H9 (cell line): Measurements from ENCODE around the gene SH3TC1. TPM values are rescaled to one million over a fixed set of nuclear protein-coding genes. Genes with fewer than 3 reads are reported as not detected.

Experiments used
- DNase-seq: peaks from one replicate; pipeline ENCODE4 v3.0.0-alpha.2; 2017
- H2AFZ ChIP-seq: one replicate; pipeline ENCODE4 v1.6.1; 2013; ENCODE audit warnings: mild to moderate bottlenecking, low read length, control low read depth, moderate library complexity
- H2AK5ac ChIP-seq: 2 replicates; pipeline ENCODE4 v1.6.1; 2013; ENCODE audit warnings: low read length, control low read depth, mixed read lengths; ENCODE audit not compliant: insufficient read length
- H2BK120ac ChIP-seq: one replicate; pipeline ENCODE4 v1.6.1; 2013; ENCODE audit warnings: low read depth, mild to moderate bottlenecking, low read length, control low read depth, inconsistent platforms; ENCODE audit not compliant: poor library complexity, severe bottlenecking
- H2BK12ac ChIP-seq: 2 replicates; pipeline ENCODE4 v1.6.1; 2013; ENCODE audit warnings: low read length, control low read depth, mixed read lengths, low read depth; ENCODE audit not compliant: insufficient read length
- H2BK15ac ChIP-seq: 2 replicates; pipeline ENCODE4 v1.6.1; 2013; ENCODE audit warnings: low read depth, low read length, control low read depth
- H2BK20ac ChIP-seq: one replicate; pipeline ENCODE4 v1.6.1; 2013; ENCODE audit warnings: low read depth, mild to moderate bottlenecking, low read length, control low read depth, inconsistent platforms; ENCODE audit not compliant: poor library complexity, severe bottlenecking
- H2BK5ac ChIP-seq: 2 replicates; pipeline ENCODE4 v1.6.1; 2013; ENCODE audit warnings: low read length, control low read depth, mixed read lengths; ENCODE audit not compliant: insufficient read length
- H3K14ac ChIP-seq: 2 replicates; pipeline ENCODE4 v1.6.1; 2013; ENCODE audit warnings: low read length, control low read depth; ENCODE audit not compliant: insufficient read depth
- H3K18ac ChIP-seq: 2 replicates; pipeline ENCODE4 v1.6.1; 2013; ENCODE audit warnings: low read depth, mild to moderate bottlenecking, mixed read lengths, low read length, control low read depth; ENCODE audit not compliant: insufficient read length
- H3K23ac ChIP-seq: 2 replicates; pipeline ENCODE4 v1.6.1; 2013; ENCODE audit warnings: low read length, control low read depth, mixed read lengths, low read depth; ENCODE audit not compliant: insufficient read length
- H3K23me2 ChIP-seq: 2 replicates; pipeline ENCODE4 v1.6.1; 2013; ENCODE audit warnings: low read depth, mild to moderate bottlenecking, mixed read lengths, low read length, control low read depth; ENCODE audit not compliant: insufficient read length, poor library complexity, severe bottlenecking
- H3K27ac ChIP-seq: 2 replicates; pipeline ENCODE4 v1.5.1; 2013; ENCODE audit warnings: low read length, control low read depth, mixed read lengths, low read depth; ENCODE audit not compliant: insufficient read length
- H3K27me3 ChIP-seq: 2 replicates; pipeline ENCODE4 v1.6.1; 2013; ENCODE audit warnings: low read length, control low read depth, inconsistent platforms; ENCODE audit not compliant: insufficient read depth
- H3K4ac ChIP-seq: 2 replicates; pipeline ENCODE4 v1.6.1; 2013; ENCODE audit warnings: low read depth, mild to moderate bottlenecking, control low read depth, inconsistent platforms, low read length, moderate library complexity
- H3K4me1 ChIP-seq: 2 replicates; pipeline ENCODE4 v1.6.1; 2013; ENCODE audit warnings: low read length, control low read depth, inconsistent platforms; ENCODE audit not compliant: insufficient read depth
- H3K4me2 ChIP-seq: 2 replicates; pipeline ENCODE4 v1.6.1; 2013; ENCODE audit warnings: low read length, control low read depth, mixed read lengths; ENCODE audit not compliant: insufficient read length, insufficient read depth
- H3K56ac ChIP-seq: 2 replicates; pipeline ENCODE4 v1.6.1; 2013; ENCODE audit warnings: low read depth, mild to moderate bottlenecking, mixed read lengths, low read length, control low read depth; ENCODE audit not compliant: insufficient read length
- H3K79me1 ChIP-seq: 2 replicates; pipeline ENCODE4 v1.6.1; 2013; ENCODE audit warnings: low read depth, mild to moderate bottlenecking, moderate library complexity, low read length, control low read depth, inconsistent platforms; ENCODE audit not compliant: insufficient read depth, poor library complexity, severe bottlenecking
- H3K79me2 ChIP-seq: 2 replicates; pipeline ENCODE4 v1.6.1; 2013; ENCODE audit warnings: low read length, control low read depth, inconsistent platforms; ENCODE audit not compliant: insufficient read depth
- H3K9ac ChIP-seq: 2 replicates; pipeline ENCODE4 v1.6.1; 2013; ENCODE audit warnings: low read length, control low read depth, mixed read lengths; ENCODE audit not compliant: insufficient read length; ENCODE audit errors: extremely low read depth
- H3K9me3 ChIP-seq: one replicate; pipeline ENCODE4 v1.6.1; 2013; ENCODE audit warnings: low read depth, low read length, inconsistent platforms; ENCODE audit not compliant: control insufficient read depth
- H3T11ph ChIP-seq: one replicate; pipeline ENCODE4 v1.6.1; 2013; ENCODE audit warnings: mild to moderate bottlenecking, low read length, control low read depth, inconsistent platforms
- H4K20me1 ChIP-seq: one replicate; pipeline ENCODE4 v1.6.1; 2013; ENCODE audit not compliant: control insufficient read depth, insufficient read length, insufficient read depth
- H4K5ac ChIP-seq: 2 replicates; pipeline ENCODE4 v1.6.1; 2013; ENCODE audit warnings: low read depth, mild to moderate bottlenecking, mixed read lengths, low read length, control low read depth; ENCODE audit not compliant: insufficient read length
- H4K8ac ChIP-seq: replicated peaks from 2 replicates; pipeline ENCODE4 v1.6.1; 2013; ENCODE audit warnings: low read length, control low read depth, mixed read lengths, low read depth; ENCODE audit not compliant: insufficient read length
- H4K91ac ChIP-seq: 2 replicates; pipeline ENCODE4 v1.6.1; 2013; ENCODE audit warnings: low read depth, mild to moderate bottlenecking, moderate library complexity, mixed read lengths, low read length, control low read depth; ENCODE audit not compliant: insufficient read length
- H3K27ac Mint-ChIP-seq, 3 experiments: 2 replicates in 2 of 3; 3 replicates in 1 of 3; pipeline ENCODE4 v1.8.0; 2020 to 2021; ENCODE audit warnings: mixed read lengths in 3 of 3, mild to moderate bottlenecking in 1 of 3, moderate library complexity in 1 of 3
- H3K27me3 Mint-ChIP-seq: 2 replicates; pipeline ENCODE4 v1.8.0; 2021; ENCODE audit warnings: low read depth, mild to moderate bottlenecking, moderate library complexity, mixed read lengths
- H3K36me3 Mint-ChIP-seq, 3 experiments: 2 replicates in 2 of 3; 3 replicates in 1 of 3; pipeline ENCODE4 v1.8.0; 2020 to 2021; ENCODE audit warnings: low read depth in 3 of 3, mixed read lengths in 3 of 3; ENCODE audit not compliant: insufficient read depth in 1 of 3
- H3K4me1 Mint-ChIP-seq, 2 experiments: 2 replicates each; pipeline ENCODE4 v1.8.0; 2020; ENCODE audit warnings: mixed read lengths in 2 of 2
- H3K4me3 Mint-ChIP-seq, 2 experiments: 2 replicates in 1 of 2; 3 replicates in 1 of 2; pipeline ENCODE4 v1.8.0; 2020 to 2021; ENCODE audit warnings: mild to moderate bottlenecking in 2 of 2, mixed read lengths in 2 of 2, moderate library complexity in 1 of 2
- H3K9me3 Mint-ChIP-seq, 2 experiments: 2 replicates in 1 of 2; 3 replicates in 1 of 2; pipeline ENCODE4 v1.8.0; 2020; ENCODE audit warnings: mild to moderate bottlenecking in 2 of 2, mixed read lengths in 2 of 2, moderate library complexity in 1 of 2
- CTCF ChIP-seq: fragments of 200-600 bp; sonication (generic); conservative IDR thresholded peaks from 3 replicates; pipeline ENCODE4 v1.8.0; 2021; ENCODE audit warnings: antibody characterized with exemption, mild to moderate bottlenecking
- WGBS: extraction: QIAGEN DNeasy Blood & Tissue Kit; methylation state at CpG from one replicate; pipeline ENCODE4 v1.1.7; 2013; ENCODE audit warnings: missing lambda C conversion rate, low lambda C conversion rate, mixed read lengths; ENCODE audit not compliant: insufficient read length; ENCODE audit errors: extremely low coverage; 5-methylcytosine and 5-hydroxymethylcytosine counted together
- total RNA-seq: library from RNA; stranded (reverse); gene quantifications from 2 replicates; pipeline ENCODE4 v1.2.1, GENCODE V29; 2021

The SH3TC1 gene
- total RNA-seq, 1 experiment from 2014 or later: 0.74 TPM

GRCh38 chr4:8255698-8256441 lies 56.8 kb downstream of the SH3TC1 start:
- no peak overlapping the region for H3K27ac Mint-ChIP-seq

More at GRCh38 chr4:8255698-8256441, 56.8 kb downstream of the SH3TC1 start:
- Histone ChIP-seq H3K23ac (no peak overlapping the region), H3K79me2 (no peaks in the 10 kb centered on the region), H2AFZ (no peak overlapping the region), H4K91ac (no peak overlapping the region), H3K9ac (no peak overlapping the region), H3T11ph (no peak overlapping the region), H3K14ac (no peak overlapping the region), H2BK120ac (no peak overlapping the region), H3K27me3 (no peaks in the 10 kb centered on the region), H3K4me1 (no peaks in the 10 kb centered on the region), H2BK15ac (no peak overlapping the region), H4K5ac (no peak overlapping the region), H3K4me2 (no peak overlapping the region), H2BK5ac (no peak overlapping the region), H4K8ac (no peak overlapping the region), H3K9me3 (no peaks in the 10 kb centered on the region), H3K4ac (no peak overlapping the region), H3K56ac (no peak overlapping the region), H3K27ac (no peak overlapping the region), H2BK20ac (no peak overlapping the region), H3K18ac (no peak overlapping the region), H4K20me1 (no peaks in the 10 kb centered on the region), H2BK12ac (no peak overlapping the region), H3K79me1 (no peaks in the 10 kb centered on the region), H3K23me2 (no peaks in the 10 kb centered on the region), H2AK5ac (no peak overlapping the region)
- DNase-seq: no peak
- H3K36me3 Mint-ChIP-seq: no peaks in the 10 kb centered on the region
- peaks cover 0 to 8% of the 10 kb centered on the region in 2 experiments; a peak in 2 of 5 replicates for H3K9me3 Mint-ChIP-seq
- no peak overlapping the region for H3K4me3 Mint-ChIP-seq
- peaks cover 3% of the 10 kb centered on the region for H3K27me3 Mint-ChIP-seq
- peaks cover 0 to 4% of the 10 kb centered on the region in 2 experiments; a peak in 2 of 4 replicates for H3K4me1 Mint-ChIP-seq
- WGBS: no CpG with 5 or more reads among the region's 14 CpGs
- no peak for TF ChIP-seq CTCF
